ENCODE results near the gene MTO1. TPM values are rescaled to one million over a fixed set of nuclear protein-coding genes. Genes with fewer than 3 reads are reported as not detected.

MTO1 gene, protein sequence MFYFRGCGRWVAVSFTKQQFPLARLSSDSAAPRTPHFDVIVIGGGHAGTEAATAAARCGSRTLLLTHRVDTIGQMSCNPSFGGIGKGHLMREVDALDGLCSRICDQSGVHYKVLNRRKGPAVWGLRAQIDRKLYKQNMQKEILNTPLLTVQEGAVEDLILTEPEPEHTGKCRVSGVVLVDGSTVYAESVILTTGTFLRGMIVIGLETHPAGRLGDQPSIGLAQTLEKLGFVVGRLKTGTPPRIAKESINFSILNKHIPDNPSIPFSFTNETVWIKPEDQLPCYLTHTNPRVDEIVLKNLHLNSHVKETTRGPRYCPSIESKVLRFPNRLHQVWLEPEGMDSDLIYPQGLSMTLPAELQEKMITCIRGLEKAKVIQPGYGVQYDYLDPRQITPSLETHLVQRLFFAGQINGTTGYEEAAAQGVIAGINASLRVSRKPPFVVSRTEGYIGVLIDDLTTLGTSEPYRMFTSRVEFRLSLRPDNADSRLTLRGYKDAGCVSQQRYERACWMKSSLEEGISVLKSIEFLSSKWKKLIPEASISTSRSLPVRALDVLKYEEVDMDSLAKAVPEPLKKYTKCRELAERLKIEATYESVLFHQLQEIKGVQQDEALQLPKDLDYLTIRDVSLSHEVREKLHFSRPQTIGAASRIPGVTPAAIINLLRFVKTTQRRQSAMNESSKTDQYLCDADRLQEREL
- total RNA-seq = 10 to 100 TPM; 42.1 to 43.2 TPM

DNA sequence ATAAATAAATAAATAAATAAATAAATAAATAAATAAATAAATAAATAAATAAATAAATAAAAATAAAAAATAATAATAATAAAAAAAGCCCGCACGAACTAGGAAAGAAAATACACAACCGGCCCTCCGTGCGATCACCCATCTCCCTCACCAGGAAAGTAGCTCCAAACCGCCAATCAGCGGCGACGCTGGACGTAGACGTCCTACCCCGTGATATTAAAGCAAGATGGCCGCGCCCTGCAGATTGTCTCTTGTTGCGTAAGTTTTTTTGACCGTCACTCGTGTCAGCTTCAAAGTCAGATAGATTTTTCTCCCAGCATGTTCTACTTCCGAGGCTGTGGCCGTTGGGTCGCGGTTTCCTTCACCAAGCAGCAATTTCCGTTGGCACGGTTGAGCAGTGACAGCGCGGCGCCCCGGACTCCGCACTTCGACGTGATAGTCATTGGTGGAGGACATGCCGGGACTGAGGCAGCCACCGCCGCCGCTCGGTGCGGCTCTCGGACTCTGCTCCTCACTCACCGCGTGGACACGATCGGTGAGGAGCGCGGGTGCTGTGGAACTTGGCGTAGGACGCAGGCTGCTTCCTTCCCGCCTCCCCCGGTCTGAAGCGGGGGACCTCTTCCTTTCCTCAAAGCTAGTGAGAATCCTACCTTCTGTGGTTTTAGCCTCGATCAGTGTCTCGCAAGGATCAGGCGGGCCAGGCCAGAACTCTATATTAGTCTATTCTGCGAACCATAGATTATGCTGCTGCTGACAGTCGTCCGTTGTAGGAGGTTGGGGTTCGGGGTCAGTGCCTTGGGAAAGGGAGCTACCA, at the start of gene MTO1:
Gene MTO1, plus strand, starts transcription at position 201 of the 814 bp plus-strand sequence. Its CDS starts 118 bp downstream, at position 319.
- H3K36me3 Mint-ChIP-seq (ENCODE audit: low read depth) = peaks cover 29% of the 10 kb centered on the region
- TF ChIP-seq, protein P1, sequence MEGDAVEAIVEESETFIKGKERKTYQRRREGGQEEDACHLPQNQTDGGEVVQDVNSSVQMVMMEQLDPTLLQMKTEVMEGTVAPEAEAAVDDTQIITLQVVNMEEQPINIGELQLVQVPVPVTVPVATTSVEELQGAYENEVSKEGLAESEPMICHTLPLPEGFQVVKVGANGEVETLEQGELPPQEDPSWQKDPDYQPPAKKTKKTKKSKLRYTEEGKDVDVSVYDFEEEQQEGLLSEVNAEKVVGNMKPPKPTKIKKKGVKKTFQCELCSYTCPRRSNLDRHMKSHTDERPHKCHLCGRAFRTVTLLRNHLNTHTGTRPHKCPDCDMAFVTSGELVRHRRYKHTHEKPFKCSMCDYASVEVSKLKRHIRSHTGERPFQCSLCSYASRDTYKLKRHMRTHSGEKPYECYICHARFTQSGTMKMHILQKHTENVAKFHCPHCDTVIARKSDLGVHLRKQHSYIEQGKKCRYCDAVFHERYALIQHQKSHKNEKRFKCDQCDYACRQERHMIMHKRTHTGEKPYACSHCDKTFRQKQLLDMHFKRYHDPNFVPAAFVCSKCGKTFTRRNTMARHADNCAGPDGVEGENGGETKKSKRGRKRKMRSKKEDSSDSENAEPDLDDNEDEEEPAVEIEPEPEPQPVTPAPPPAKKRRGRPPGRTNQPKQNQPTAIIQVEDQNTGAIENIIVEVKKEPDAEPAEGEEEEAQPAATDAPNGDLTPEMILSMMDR (IDR thresholded peaks at IDR 0.05) = no peak
- H3K4me1 Mint-ChIP-seq (ENCODE audit: low read depth) = peaks cover 38% of the 10 kb centered on the region
- ChIA-PET POLR2A (interaction anchor here (0.6 to 5.4 kb wide), 25 partner anchors 9 to 193 kb away, joined by 3 to 73 read pairs (median 4); partner anchors contain the start of genes CGAS, EEF1A1 and SLC17A5), CTCF (interaction anchor here (0.8 to 1.6 kb wide), 10 partner anchors 9 to 192 kb away, joined by 3 to 7 read pairs (median 4); partner anchors contain the start of genes EEF1A1 and SLC17A5)
- peak within 1 kb of the TSS; percentile 91 for H3K4me3 Mint-ChIP-seq
- peak within 1 kb of the TSS; percentile 99 for H3K27ac Mint-ChIP-seq
- no peaks in the 10 kb centered on the region for H3K27me3 Mint-ChIP-seq
- ATAC-seq = peak; percentile 93
- intact Hi-C loops (cut with micrococcal nuclease) = loop anchor here (5.0 kb wide), 1 partner anchor 46 kb away; no protein-coding TSS in a partner anchor
- DNase-seq = peak; percentile 94
- H3K9me3 Mint-ChIP-seq = no peaks in the 10 kb centered on the region

DNA sequence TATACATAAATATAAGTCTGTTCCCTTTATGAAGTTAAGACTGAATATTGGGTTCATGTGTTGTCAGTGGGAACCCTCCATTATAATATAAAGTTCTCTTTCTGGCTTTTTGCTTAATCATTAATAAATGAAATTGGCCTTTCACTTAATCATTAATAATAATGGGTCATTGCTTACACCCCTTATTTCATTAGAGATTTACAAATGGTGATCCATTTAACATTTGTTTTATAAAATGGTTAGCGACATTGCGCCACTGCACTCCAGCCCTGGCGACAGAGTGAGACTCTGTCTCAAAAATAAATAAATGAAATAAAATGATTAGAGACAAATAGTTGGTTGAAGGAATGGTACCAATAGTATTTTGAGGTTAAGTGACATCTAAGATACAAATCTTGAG, 48.4 kb upstream of the MTO1 start:
- Mint-ChIP-seq H3K36me3 (ENCODE audit: low read depth) (peaks cover 7% of the 10 kb centered on the region), H3K27ac (no peak overlapping the region), H3K9me3 (no peaks in the 10 kb centered on the region), H3K27me3 (no peaks in the 10 kb centered on the region), H3K4me1 (ENCODE audit: low read depth) (peaks cover 3% of the 10 kb centered on the region), H3K4me3 (no peak overlapping the region)
- TF ChIP-seq, protein P1 (IDR thresholded peaks at IDR 0.05) = no peak
- DNase-seq (no peak), ATAC-seq (no peak)
- ChIA-PET CTCF (no interaction called here), POLR2A (no interaction called here)
- intact Hi-C loops (cut with micrococcal nuclease) = no loop called here

DNA sequence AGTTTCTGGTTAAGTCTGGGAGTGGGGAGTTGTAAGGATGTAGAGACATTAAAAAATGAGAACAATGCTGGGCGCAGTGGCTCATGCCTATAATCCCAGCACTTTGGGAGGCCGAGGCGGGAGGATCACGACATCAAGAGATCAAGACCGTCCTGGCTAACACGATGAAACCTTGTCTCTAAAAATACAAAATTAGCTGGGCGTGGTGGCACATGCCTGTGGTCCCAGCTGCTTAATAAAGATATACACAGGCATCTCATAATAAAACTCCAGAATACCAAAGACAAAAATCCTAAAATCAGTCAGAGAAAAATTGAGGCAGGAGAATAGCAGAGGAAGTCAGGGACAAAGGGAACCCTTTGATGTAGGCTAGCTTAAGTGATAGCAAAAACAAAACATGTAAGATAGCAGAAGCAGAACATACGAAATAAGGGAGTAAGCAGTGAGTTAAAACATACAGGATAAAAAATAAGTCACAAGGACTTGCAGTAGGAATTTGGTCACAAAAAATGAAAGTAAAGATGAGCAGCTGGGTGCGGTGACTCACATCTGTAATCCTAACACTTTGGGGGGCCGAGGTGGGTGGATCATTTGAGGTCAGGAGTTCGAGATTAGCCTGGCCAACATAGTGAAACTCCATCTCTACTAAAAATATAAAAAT, 43.3 kb upstream of the MTO1 start:
- Mint-ChIP-seq H3K27ac (no peak overlapping the region), H3K36me3 (ENCODE audit: low read depth) (peaks cover 27% of the 10 kb centered on the region), H3K4me3 (no peak overlapping the region), H3K4me1 (ENCODE audit: low read depth) (peaks cover 18% of the 10 kb centered on the region), H3K27me3 (no peaks in the 10 kb centered on the region), H3K9me3 (no peaks in the 10 kb centered on the region)
- TF ChIP-seq, protein P1 (IDR thresholded peaks at IDR 0.05) = no peak
- ATAC-seq (no peak), DNase-seq (peak; percentile 36)
- intact Hi-C loops (cut with micrococcal nuclease) = no loop called here
- ChIA-PET CTCF (no interaction called here), POLR2A (interaction anchor here (0.6 to 1.0 kb wide), 2 partner anchors 23 to 1023 kb away, joined by 3 read pairs; partner anchors contain the start of gene DDX43)

DNA sequence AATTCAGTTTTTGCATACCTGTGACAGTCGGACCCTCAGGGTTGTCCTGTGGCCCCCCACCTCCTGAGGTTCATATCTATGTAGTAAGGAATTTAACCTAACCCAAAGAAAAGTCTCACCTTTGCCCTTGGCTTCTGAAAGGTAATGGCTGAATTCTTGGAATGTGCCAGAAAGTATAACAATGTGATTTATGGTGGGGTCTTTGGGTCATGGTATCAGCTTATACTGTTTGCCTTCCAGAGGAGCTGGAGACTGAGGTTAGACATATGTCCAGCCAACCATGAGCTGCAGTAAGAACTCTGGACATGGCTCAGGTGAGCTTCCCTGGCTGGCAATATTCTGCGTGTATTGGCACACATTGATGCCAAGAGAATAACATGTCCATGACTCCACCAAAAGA, 40.0 kb upstream of the MTO1 start:
- intact Hi-C loops (cut with micrococcal nuclease) = no loop called here
- CTCF ChIA-PET = no interaction called here
- Mint-ChIP-seq H3K9me3 (no peaks in the 10 kb centered on the region), H3K27ac (no peak overlapping the region), H3K27me3 (no peaks in the 10 kb centered on the region), H3K4me3 (no peak overlapping the region), H3K36me3 (ENCODE audit: low read depth) (peaks cover 43% of the 10 kb centered on the region), H3K4me1 (ENCODE audit: low read depth) (peaks cover 24% of the 10 kb centered on the region)
- DNase-seq = no peak
- TF ChIP-seq, protein P1 (IDR thresholded peaks at IDR 0.05) = no peak
- POLR2A ChIA-PET = interaction anchor here (1.0 to 1.1 kb wide), 2 partner anchors 30 to 37 kb away, joined by 3 read pairs; no protein-coding TSS in a partner anchor
- no peak for ATAC-seq
